Measurements from ENCODE around the gene GRID2. TPM values are rescaled to one million over a fixed set of nuclear protein-coding genes. Genes with fewer than 3 reads are reported as not detected.

GRID2 gene
- total and polyA plus RNA-seq, 8 donors, result 0.14 to 0.36 (median 0.22) TPM

DNA sequence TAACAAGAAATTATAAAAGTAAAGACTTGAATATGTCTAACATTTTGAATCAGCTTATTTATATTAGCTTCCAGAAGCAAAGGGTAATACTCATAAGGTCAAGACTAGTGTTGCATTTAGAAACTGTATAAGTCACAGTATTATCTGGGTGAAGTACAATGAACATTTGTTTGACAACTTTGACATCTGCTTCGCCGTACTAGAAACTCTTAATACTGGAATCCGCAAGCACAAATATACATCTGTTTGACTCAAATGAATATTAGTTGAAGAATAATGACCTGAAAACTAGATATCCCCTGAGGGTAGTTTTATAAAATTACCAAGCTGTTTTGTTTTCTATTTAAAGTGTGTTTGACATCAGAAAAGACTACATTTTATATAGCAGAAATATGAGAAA, 1389.4 kb downstream of the GRID2 start:
- H3K9me3 ChIP-seq, result no peaks in the 10 kb centered on the region
- H3K36me3 ChIP-seq, result no peaks in the 10 kb centered on the region
- no peak for ATAC-seq
- TF ChIP-seq, protein P1, sequence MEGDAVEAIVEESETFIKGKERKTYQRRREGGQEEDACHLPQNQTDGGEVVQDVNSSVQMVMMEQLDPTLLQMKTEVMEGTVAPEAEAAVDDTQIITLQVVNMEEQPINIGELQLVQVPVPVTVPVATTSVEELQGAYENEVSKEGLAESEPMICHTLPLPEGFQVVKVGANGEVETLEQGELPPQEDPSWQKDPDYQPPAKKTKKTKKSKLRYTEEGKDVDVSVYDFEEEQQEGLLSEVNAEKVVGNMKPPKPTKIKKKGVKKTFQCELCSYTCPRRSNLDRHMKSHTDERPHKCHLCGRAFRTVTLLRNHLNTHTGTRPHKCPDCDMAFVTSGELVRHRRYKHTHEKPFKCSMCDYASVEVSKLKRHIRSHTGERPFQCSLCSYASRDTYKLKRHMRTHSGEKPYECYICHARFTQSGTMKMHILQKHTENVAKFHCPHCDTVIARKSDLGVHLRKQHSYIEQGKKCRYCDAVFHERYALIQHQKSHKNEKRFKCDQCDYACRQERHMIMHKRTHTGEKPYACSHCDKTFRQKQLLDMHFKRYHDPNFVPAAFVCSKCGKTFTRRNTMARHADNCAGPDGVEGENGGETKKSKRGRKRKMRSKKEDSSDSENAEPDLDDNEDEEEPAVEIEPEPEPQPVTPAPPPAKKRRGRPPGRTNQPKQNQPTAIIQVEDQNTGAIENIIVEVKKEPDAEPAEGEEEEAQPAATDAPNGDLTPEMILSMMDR (IDR thresholded peaks at IDR 0.05), result no peak
- no peaks in the 10 kb centered on the region for H3K27me3 ChIP-seq
- H3K27ac ChIP-seq, result no peak overlapping the region
- intact Hi-C loops (cut with DNase I), result no loop called here
- no peak overlapping the region for H3K4me3 ChIP-seq
- H3K4me1 ChIP-seq, result no peaks in the 10 kb centered on the region
- no peak for DNase-seq

DNA sequence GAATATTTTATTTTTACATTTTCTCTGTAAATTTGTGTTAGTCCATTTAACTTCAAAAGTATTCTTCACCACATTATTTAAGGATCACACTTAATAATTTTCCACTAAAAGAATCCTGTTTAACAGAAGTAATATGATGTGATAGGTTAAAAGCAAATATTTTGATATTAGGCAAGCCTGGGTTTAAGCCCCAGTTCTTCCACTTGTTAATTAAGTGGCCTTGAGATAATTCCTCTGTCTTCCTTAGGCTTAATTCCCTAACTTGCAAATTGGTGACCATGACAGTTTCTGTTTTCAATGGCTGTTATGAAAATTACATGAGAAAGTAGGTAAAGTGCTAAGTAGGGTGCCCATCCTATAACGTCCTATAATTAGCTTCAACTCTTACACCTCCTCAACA, 1394.9 kb downstream of the GRID2 start:
- no peaks in the 10 kb centered on the region for H3K27me3 ChIP-seq
- H3K4me3 ChIP-seq, result no peak overlapping the region
- no peaks in the 10 kb centered on the region for H3K9me3 ChIP-seq
- no peaks in the 10 kb centered on the region for H3K36me3 ChIP-seq
- ATAC-seq, result no peak
- no peaks in the 10 kb centered on the region for H3K4me1 ChIP-seq
- intact Hi-C loops (cut with DNase I), result no loop called here
- peak in 2 of 4 donors; percentile 7 to 11 for DNase-seq
- H3K27ac ChIP-seq, result no peak overlapping the region
- TF ChIP-seq, protein P1 (IDR thresholded peaks at IDR 0.05), result no peak

DNA sequence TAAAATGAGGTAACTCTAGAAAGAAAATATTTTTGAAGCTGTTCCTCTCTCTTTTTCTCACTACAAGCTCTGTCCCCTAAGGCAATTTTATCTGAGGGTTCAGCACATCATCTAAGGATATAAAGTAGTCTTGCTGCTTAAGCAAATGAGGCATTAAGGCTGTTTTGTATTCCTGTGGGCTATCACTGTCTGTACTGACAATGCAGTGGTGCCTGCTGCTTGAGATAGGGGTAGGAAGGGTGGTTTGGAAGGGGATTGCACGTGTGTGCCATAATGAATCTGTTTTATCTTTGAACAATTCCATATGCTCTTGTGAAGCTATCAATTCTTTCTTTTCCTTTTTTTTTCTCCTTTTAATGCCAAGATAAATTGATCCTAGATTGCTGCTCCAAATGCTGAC, 1396.8 kb downstream of the GRID2 start:
- ATAC-seq (no peak), DNase-seq (no peak)
- no peaks in the 10 kb centered on the region for H3K27me3 ChIP-seq
- H3K36me3 ChIP-seq, result no peaks in the 10 kb centered on the region
- no peaks in the 10 kb centered on the region for H3K4me1 ChIP-seq
- H3K9me3 ChIP-seq, result peaks cover 0 to 2% of the 10 kb centered on the region in 2 donors
- H3K4me3 ChIP-seq, result no peak overlapping the region
- TF ChIP-seq, protein P1 (IDR thresholded peaks at IDR 0.05), result no peak
- intact Hi-C loops (cut with DNase I), result no loop called here
- no peak overlapping the region for H3K27ac ChIP-seq

DNA sequence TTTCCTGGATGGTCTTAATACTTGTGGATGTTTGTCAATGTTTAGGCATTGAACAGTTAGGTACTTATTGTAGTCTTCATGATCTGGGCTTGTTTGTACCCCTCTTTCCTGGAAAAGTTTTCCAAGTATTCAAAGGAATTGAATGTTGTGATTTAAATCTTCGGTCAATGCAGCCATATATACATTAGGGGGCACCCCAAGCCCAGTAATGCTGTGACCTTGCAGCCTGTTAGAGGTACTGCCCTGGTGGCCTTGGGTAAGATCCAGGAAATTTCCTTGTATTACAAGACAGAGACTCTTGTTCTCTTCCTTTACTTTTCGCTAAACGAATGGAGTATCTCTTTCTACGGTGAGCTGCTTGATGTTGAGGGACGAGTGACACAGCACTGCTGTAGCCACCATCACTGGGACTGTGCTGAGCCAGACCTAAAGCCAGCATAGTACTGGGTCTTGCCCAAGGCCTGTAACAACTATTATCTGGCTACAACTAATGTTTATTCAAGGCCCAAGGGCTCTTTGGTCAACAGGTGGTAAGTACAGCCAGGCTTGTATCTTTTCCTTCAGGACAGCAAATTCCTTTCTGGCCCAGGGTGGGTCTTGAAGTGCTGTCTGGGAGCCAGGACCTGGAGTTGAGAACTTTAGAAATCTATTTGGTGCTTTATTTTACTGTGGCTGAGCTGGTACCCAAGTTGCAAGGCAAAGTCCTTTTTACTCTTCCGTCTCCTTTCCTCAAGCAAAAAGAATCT, 1406.5 kb downstream of the GRID2 start:
- Histone ChIP-seq H3K36me3 (no peaks in the 10 kb centered on the region), H3K27ac (no peak overlapping the region), H3K4me3 (no peak overlapping the region), H3K27me3 (no peaks in the 10 kb centered on the region), H3K4me1 (no peaks in the 10 kb centered on the region), H3K9me3 (no peaks in the 10 kb centered on the region)
- TF ChIP-seq, protein P1 (IDR thresholded peaks at IDR 0.05), result no peak
- ATAC-seq, result peak; percentile 92
- intact Hi-C loops (cut with DNase I), result no loop called here
- peak in 1 of 4 donors; percentile 36 for DNase-seq

DNA sequence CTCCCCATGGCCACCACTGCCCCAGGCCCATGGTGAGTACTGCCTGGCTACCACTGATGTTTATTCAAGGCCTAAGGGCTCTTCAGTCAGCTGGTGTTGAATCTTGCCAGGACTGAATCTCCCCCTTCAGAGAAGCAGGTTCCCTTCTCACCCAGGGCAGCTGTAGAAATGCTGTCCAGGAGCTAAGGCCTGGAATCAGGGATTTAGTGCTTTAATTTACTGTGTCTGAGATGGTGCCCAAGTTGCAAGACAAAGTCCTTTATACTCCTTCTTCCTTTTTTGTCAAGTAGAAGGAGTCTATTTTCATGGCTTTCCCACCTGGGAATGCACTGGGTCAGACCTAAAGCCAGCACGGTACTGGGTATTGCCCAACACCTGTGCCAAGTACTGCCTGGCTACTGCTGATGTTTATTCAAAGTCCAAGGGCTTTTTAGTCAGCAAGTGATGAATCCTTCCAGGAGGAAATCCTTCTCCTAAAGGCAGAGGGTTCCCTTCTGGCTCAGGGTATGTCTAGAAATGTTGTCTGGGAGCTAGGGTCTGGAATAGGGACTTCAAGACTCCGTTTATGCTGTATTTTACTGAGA, 1407.2 kb downstream of the GRID2 start:
- intact Hi-C loops (cut with DNase I), result no loop called here
- Histone ChIP-seq H3K4me1 (no peaks in the 10 kb centered on the region), H3K9me3 (no peaks in the 10 kb centered on the region), H3K27me3 (no peaks in the 10 kb centered on the region), H3K4me3 (no peak overlapping the region), H3K36me3 (no peaks in the 10 kb centered on the region), H3K27ac (no peak overlapping the region)
- ATAC-seq (peak; percentile 86), DNase-seq (peak in 1 of 4 donors; percentile 47)
- TF ChIP-seq, protein P1 (IDR thresholded peaks at IDR 0.05), result no peak

Measured in left lung (tissue), 10 donors.